ENCODE results near the gene ETV6. TPM values are rescaled to one million over a fixed set of nuclear protein-coding genes. Genes with fewer than 3 reads are reported as not detected.

Gene ETV6
- total RNA-seq, 1 donor from 2014 or later: 14.7 TPM

- Histone ChIP-seq H3K36me3 (no peaks in the 10 kb centered on the region), H3K4me3 (no peak overlapping the region), H3K9me3 (no peaks in the 10 kb centered on the region), H3K27me3 (no peaks in the 10 kb centered on the region), H3K27ac (no peak overlapping the region), H3K4me1 (peaks cover 23% of the 10 kb centered on the region)
- DNase-seq (ENCODE audit: extremely low spot score in 2 of 2): no peak
- intact Hi-C loops (cut with DNase I): no loop called here
- no peak for TF ChIP-seq POLR2AphosphoS5 (IDR thresholded peaks at IDR 0.05; ENCODE audit: insufficient read depth in 1 of 2, low read depth in 1 of 2)
- no peak for TF ChIP-seq CTCF (IDR thresholded peaks at IDR 0.05)
- no peak for TF ChIP-seq POLR2A (IDR thresholded peaks at IDR 0.05)
Observed at GRCh38 chr12:11715621-11716020, 66.1 kb downstream of the ETV6 start.

GRCh38 chr12:11716794-11717518, 67.5 kb downstream of the ETV6 start:
- Histone ChIP-seq H3K27ac (no peak overlapping the region), H3K36me3 (no peaks in the 10 kb centered on the region), H3K27me3 (no peaks in the 10 kb centered on the region), H3K4me3 (no peak overlapping the region), H3K4me1 (peaks cover 9% of the 10 kb centered on the region), H3K9me3 (no peaks in the 10 kb centered on the region)
- TF ChIP-seq POLR2A (IDR thresholded peaks at IDR 0.05) (no peak), CTCF (IDR thresholded peaks at IDR 0.05) (no peak), POLR2AphosphoS5 (IDR thresholded peaks at IDR 0.05; ENCODE audit: insufficient read depth in 1 of 2, low read depth in 1 of 2) (no peak)
- DNase-seq (ENCODE audit: extremely low spot score in 2 of 2): no peak
- intact Hi-C loops (cut with DNase I): no loop called here

GRCh38 chr12:11717519-11717961, 68.1 kb downstream of the ETV6 start:
- intact Hi-C loops (cut with DNase I): no loop called here
- H3K27ac ChIP-seq: no peak overlapping the region
- no peaks in the 10 kb centered on the region for H3K9me3 ChIP-seq
- H3K4me1 ChIP-seq: peaks cover 9% of the 10 kb centered on the region
- DNase-seq (ENCODE audit: extremely low spot score in 2 of 2): no peak
- H3K4me3 ChIP-seq: no peak overlapping the region
- no peaks in the 10 kb centered on the region for H3K27me3 ChIP-seq
- no peaks in the 10 kb centered on the region for H3K36me3 ChIP-seq
- TF ChIP-seq POLR2A (IDR thresholded peaks at IDR 0.05): no peak
- TF ChIP-seq CTCF (IDR thresholded peaks at IDR 0.05): no peak

- H3K27me3 ChIP-seq: no peaks in the 10 kb centered on the region
- no peak for DNase-seq (ENCODE audit: extremely low spot score in 2 of 2)
- no peak overlapping the region for H3K4me3 ChIP-seq
- no peak overlapping the region for H3K27ac ChIP-seq
- no peaks in the 10 kb centered on the region for H3K9me3 ChIP-seq
- H3K36me3 ChIP-seq: no peaks in the 10 kb centered on the region
- intact Hi-C loops (cut with DNase I): no loop called here
- H3K4me1 ChIP-seq: peaks cover 9% of the 10 kb centered on the region
- TF ChIP-seq POLR2A (IDR thresholded peaks at IDR 0.05) (no peak), CTCF (IDR thresholded peaks at IDR 0.05) (no peak), POLR2AphosphoS5 (IDR thresholded peaks at IDR 0.05; ENCODE audit: insufficient read depth in 1 of 2, low read depth in 1 of 2) (no peak)
Observed at GRCh38 chr12:11718105-11718504, 68.6 kb downstream of the ETV6 start.

GRCh38 chr12:11718768-11719253, 69.3 kb downstream of the ETV6 start:
- no peaks in the 10 kb centered on the region for H3K27me3 ChIP-seq
- no peaks in the 10 kb centered on the region for H3K36me3 ChIP-seq
- no peak overlapping the region for H3K4me3 ChIP-seq
- DNase-seq (ENCODE audit: extremely low spot score in 2 of 2): no peak
- no peak overlapping the region for H3K27ac ChIP-seq
- intact Hi-C loops (cut with DNase I): no loop called here
- H3K9me3 ChIP-seq: no peaks in the 10 kb centered on the region
- H3K4me1 ChIP-seq: peaks cover 13% of the 10 kb centered on the region
- TF ChIP-seq POLR2A (IDR thresholded peaks at IDR 0.05) (no peak), CTCF (IDR thresholded peaks at IDR 0.05) (no peak), POLR2AphosphoS5 (IDR thresholded peaks at IDR 0.05; ENCODE audit: insufficient read depth in 1 of 2, low read depth in 1 of 2) (no peak)

All from vagina (tissue), 2 donors.